HG03442 (cell line): ENCODE results near the gene P2RY8.
"Not testable (repeated sequence)": the region's sequence is repeated elsewhere in the genome, so short reads cannot be mapped to it uniquely, and the experiment has no call there.

Experiments used
- ATAC-seq: cut with Tn5 transposase; IDR thresholded peaks from one replicate; pipeline ENCODE4 v1.9.1; 2021; ENCODE audit warnings: mild to moderate bottlenecking, moderate library complexity; ENCODE audit not compliant: unreplicated experiment

The P2RY8 gene

DNA sequence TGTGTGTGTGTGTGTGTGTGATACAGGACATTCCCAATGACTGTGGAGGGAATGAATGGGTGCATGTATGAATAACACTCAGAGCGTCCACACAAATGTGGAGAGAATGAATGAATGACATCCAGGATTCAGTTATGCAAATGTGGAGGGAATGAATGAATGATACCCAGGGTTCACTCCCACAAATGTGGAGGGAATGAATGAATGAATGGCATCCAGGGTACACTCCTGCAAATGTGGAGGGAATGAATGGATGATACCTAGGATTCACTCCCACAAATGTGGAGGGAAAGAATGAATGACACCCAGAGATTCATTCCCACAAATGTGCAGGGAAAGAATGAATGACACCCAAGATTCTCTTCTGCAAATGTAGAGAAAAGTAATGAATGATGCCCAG, 48.2 kb downstream of the P2RY8 start:
- ATAC-seq = no peak

DNA sequence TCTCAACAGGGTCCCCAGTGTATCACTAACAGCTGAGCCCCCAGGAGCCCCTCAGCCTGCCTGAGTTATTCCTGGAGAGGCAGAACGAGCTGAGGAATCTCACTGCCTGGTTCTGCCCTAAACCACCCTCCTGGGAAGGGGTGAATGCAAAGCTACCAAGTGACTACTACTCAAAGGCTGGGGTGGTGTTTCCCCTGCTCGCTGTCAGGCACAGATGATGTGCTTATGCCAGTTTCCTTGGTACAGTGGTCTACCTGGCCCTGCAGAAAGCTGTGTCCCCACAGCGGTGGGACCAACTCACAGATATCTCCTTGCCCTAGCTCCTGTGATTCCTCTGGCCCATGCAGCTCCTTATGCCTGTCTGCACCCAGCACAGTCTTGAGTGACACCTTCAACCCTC, 48.8 kb downstream of the P2RY8 start:
- no peak for ATAC-seq

DNA sequence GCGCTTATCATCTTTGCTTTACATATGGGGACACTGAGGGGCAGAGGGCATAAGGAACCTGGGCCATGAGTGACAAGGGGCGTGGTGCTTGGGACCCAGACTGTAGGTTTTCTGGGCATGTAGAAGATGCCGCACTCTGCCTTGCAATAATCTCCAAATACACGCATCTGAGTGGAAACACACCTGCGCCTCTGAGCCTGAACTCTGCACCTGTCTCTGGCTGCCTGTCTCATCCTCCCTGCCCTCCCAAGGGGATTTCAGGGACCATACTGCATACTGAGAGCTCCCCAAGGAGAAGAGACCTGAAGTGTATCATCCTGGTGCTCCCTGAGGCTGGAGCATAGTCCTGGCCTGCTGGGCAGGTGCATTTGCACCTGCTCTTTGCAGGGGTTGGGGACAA, 49.6 kb downstream of the P2RY8 start:
- no peak for ATAC-seq

DNA sequence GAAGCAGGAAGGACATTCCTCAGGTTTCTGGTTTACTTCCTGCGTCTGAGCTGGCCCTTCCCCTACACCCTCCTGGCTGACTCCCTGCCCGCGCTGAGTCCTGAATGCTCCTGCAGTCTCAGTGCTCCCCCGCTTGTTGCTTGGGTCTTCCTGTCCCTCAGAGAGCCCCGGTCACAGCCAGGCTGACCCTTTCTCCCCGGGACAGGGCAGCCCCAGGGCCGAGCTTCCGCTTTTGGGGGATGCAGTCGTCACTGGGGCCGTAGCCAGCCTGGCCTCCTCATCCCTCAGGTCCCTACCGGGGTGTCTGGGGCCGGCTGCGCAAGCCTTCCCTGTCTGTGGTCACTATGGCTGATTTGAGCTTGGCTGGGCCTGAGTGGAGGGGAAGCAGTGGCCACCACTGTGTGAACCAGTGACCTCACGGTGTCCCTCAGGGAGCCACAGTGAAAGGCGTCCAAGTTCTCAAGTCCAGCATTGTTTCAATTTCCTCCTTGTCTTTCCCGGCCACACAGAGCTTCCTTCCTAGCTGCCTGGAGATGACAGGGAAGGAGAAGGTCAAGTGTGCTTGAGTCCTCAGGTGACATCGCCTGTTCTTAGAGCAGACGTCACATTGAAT, 50.1 kb downstream of the P2RY8 start:
- no peak for ATAC-seq

DNA sequence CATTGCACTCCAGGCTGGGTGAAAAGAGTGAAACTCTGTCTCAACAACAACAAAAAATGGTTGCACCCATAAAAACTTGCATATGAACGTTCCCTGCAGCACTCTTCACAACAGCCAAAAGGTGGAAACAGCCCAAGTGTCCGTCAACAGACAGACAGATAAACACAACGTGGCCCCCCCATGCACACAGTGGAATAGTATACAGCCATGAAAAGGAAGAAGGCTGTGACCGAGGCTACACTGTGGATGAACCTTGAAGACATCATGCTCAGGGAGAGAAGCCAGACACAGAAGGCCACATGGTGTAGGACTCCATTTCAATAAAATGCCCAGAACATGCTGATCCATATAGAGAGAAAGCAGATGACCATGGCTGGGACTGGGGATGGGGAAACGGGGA, 50.8 kb downstream of the P2RY8 start:
- ATAC-seq = no peak

DNA sequence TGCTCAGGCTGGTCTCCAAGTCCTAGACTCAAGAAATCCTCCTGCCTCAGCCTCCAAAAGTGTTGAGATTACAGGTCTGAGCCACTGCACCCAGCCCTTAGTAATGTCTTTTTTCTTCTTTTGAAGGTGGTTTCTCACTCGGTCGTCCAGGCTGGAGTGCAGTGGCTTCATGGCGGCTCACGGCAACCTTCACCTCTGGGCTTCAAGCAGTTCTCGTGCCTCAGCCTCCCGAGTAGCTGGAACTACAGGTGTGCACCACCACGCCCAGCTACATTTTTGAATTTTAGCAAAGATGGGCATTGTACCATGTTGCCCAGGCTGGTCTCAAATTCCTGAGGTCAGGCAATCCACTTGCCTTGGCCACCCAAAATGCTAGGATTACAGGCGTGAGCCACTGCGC, 52.0 kb downstream of the P2RY8 start:
- no peak for ATAC-seq

DNA sequence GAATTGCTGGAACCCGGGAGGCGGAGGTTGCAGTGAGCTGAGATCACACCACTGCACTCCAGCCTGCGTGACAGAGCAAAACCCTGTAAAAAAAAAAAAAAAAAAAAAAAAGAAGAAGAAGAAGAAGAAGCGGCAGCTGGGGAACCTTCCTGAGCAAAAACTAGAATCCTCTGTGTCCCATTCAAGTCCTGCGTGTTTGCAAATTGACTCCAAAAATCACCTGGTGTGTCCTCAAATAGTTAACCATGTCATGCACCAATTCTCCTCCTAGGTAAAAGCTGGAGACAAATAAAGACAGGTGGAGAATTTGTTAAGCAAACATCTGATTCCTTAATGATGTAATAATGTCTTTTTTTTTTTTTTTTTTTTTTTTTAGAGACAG, 52.4 kb downstream of the P2RY8 start:
- no peak for ATAC-seq

DNA sequence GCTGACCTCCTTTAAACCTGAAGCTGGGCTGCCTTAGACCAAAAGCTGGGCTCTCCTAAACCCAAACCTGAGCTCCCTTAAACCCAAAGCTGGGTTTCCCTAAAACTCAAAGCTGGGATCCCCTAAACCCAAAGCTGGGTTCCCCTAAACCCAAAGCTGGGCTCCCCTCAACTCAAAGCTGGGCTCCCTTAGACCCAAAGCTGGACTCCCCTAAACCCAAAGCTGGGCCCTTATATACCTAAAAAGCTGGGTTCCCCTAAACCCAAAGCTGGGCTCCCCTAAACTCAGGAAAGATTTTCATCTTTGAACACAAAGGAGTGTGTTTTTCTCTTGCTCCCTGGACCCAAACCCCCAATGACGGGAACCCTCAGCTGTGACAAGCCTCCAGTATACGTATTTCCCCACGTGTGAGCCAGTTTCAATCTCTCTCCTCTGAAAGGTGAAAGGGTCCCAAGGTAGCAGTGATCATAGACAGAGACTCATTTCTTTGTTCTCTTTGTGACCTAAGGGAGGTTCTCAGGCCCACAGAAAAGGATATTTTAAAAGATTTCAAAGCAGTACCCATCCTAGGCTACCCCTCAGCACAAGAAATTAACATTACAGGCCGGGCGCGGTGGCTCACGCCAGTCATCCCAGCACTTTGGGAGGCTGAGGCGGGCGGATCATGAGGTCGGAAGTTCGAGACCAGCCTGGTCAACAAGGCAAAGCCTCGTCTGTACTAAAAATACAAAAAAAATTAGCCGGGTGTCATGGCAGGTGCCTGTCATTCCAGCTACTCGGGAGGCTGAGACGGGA, 52.9 kb downstream of the P2RY8 start:
- peak; percentile 40 for ATAC-seq

DNA sequence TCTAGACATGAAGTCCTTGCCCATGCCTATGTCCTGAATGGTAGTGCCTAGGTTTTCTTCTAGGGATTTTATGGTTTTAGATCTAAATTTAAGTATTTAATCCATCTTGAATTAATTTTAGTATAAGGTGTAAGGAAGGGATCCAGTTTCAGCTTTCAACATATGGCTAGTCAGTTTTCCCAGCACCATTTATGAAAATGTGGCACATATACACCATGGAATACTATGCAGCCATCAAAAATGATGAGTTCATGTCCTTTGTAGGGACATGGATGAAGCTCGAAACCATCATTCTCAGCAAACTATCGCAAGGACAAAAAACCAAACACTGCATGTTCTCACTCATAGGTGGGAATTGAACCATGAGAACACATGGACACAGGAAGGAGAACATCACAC, 54.5 kb downstream of the P2RY8 start:
- ATAC-seq = not testable (repeated sequence)

DNA sequence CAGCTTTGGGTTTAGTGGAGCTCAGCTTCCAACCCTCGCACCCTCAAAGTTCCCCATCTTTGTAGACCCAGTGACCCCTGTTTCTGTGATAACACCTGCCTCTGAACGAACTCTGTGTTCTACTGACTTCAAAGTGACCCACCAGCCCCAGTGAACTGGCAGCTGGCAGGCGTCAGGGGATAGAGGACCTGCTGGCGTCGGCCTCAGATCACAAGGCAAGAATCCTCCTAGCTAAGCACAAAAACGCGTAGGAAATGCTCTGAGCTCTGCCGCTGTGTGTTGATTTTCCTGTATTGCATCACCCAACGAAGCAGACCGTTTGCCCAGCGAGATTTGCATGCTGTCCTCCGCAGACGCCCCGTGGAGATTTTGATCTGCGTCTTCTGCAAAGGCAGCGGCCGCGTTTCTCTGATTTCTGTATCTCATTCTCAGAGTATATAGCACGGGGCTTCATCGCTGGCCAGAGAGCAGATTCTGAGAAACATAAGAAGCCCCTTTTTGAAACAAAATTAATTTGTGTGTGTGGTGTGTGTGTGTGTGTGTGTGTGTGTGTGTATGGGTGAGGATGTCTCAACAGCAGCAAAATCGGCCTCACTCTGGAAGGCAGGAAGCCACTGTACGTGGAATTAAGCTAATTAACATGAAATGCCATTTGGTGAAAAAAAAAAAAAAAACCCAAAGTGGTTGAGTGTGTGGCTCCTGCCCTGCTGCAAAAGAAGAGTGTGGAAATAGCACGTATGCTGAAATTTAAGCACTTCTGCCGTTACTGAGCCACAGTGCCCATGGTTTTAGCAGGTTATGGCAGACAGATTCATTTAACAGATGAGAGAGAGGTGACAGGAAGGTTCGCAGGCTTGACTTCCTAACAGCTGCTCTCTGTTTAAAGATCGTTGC, 55.1 kb downstream of the P2RY8 start:
- peak; percentile 43 for ATAC-seq

DNA sequence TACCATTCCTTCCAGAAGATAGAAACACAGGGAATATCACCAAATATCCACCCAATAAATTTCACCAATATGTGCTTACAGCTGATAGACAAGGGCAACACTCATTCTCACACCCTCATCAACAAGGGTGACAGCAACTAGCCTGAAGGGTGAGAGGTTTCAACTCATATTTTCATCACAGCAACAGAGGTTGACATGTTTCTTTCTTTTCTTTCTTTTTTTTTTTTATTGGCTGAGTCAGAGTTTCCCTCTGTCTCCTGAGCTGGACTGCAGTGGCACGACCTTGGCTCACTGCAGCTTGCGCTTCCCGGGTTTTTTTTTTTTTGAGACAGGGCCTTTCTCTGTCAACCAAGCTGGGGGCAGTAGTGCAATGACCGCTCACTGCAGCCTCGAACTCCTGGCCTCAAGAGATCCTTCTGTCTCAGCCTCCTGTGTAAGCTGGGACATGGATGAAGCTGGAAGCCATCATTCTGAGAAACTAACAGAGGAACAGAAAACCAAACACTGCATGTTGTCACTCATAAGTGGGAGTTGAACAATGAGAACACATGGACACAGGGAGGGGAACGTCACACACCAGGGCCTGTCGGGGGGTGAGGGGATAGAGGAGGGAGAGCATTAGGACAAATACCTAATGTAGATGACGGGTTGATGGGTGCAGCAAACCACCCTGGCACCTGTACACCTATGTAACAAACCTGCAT, 56.8 kb downstream of the P2RY8 start:
- ATAC-seq = no peak

DNA sequence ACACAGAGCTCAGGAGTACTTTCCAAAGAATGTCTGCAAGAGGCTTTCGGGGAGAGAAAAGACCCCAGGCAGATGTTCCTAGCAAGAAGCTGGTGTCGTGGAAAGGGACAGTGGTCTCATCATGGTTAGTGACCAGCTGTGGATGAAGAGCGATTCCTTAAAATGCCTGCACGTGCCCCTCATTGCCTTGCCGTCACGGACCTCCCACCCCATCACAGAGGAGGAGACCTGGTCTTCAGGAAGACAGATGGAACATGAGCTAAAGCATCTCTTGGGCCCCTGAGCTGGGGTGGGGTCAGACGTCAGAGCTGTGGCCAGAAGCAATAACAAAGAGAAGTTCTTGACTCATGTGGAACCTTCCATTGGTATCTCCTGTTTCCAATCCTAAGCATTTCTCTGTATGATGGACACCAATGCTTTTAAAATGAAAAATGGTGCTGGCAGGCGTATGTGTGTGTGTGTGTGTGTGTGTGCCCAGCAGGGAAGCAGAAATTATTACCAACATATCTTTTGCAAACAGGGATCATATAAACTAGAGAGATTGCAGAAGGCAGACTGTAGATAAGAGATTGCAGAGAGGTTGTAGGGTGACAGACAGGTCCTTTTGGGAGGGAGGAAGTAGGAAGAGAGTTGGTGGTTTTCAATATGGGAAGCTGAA, 59.1 kb downstream of the P2RY8 start:
- no peak for ATAC-seq

DNA sequence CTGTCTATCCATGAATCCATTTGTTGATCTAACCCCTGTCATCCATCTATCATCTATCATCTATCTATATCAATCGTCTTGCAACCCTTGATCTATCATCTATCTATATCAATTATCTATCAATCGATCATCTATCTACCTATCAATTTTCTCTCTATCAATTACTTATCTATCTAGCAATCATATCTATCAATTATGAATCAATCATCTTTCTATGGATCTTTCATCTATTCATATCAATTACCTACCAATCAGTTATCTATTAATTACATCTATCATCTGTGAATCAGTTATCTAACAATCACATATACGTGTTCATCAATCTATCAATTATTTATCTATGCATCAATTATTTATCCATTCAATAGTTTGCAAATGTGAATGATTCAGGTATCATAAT, 59.8 kb downstream of the P2RY8 start:
- ATAC-seq = no peak

DNA sequence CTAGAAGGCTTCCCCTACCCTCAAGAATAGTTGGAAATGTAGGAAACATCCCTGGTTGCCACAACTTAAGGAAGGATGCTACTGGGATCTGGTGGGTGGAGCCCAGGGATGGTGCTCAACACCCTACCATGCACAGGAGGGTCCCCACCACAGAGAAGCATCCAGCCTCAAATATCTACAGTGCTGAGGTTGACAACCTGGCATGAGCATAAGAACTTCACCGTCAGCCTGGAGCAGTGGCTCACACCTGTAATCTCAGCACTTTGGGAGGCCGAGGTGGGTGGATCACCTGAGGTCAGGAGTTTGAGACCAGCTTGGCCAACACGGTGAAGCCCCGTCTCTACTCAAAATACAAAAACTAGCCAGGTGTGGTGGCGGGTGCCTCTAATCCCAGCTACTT, 60.3 kb downstream of the P2RY8 start:
- ATAC-seq = no peak

DNA sequence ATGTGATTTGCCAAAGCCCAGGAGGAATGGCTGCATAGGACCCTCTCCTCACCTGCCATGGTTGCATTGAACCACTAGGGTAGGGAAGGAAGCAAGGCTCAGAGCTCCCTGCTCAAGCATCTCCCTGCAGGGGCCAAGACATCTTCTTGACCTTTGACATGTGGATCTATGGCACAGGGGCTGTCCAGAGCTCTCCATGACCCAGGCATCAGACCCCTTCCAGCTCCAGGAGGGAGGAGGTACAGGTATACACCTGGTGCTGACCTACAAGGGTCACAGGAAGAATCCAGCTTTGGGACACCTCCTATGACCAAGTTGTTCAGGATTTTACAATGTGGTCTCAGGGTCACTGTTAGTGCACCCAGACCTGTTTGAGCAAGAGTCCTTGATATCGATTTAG, 61.1 kb downstream of the P2RY8 start:
- no peak for ATAC-seq

DNA sequence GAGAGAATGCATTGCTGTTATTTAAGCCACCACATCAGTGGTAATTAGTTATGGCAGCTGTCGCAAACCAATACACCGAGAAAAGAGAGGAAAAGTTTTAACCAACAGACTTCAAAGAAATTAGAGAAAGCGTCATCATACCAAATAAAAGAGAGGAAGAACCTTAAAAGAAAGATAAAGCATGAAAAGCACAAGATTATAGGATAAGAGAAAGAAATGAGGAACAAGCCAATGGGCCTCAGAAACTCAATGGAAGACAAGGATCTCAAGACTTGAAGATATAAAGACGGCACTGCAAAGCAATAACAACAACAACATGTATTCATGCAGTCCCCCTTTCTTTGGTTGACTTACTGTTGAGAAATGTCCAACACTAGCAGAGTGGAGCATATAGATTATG, 61.5 kb downstream of the P2RY8 start:
- ATAC-seq = no peak

DNA sequence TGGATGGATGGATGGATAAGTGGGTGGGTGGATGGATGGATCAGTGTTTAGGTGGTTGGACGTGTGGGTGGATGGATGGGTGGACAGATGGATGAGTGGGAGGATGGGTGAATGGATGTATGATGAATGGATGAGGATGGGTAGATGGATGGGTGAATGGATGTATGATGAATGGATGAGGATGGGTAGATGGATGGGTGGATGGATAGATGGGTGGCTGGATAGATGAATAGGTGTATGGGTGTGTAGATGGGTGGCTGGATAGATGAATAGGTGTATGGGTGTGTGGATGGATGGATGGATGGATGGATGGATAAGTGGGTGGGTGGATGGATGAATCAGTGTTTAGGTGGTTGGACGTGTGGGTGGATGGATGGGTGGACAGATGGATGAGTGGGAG, 62.4 kb downstream of the P2RY8 start:
- not testable (repeated sequence) for ATAC-seq

DNA sequence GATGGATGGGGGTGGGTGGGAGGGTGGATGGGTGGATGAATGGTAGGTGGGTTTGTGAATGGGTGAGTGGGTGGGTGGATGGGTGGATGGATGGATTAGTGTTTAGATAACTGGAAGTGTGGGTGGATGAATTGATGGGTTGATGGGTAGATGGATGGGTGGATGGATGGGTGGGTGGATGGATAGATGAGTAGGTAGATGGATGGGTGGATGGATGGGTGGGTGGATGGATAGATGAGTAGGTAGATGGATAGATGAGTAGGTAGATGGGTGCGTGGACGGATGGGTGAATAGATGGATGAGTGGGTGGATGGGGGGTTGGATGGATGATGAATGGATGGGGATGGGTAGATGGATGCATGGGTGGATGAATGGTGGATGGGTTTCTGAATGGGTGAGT, 64.0 kb downstream of the P2RY8 start:
- no peak for ATAC-seq

DNA sequence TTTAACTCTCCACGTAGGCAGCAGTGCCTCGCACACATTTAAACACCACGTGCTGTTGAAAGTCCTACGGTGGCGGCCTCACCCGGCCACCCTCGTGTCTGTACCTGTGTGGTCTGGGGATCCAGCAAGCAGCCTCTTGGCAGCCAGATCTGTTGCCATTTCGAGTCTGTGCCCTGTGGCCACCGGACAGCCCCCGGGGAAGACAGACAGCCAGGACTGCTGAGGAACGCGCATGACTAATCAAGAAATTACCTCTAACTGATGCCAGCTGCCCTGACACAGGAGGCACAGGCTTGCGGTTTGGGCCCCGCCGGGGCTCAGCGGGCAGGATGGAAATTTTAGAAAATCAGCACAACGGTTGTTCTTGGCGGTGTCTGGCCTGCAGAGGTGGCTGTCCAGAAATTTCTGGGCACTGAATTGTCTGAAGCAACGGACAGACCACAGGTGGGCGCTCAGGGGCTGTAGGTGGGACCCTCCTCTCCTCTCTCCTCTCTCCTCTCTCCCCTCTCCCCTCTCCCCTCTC, 68.7 kb downstream of the P2RY8 start:
- ATAC-seq = peak; percentile 48

DNA sequence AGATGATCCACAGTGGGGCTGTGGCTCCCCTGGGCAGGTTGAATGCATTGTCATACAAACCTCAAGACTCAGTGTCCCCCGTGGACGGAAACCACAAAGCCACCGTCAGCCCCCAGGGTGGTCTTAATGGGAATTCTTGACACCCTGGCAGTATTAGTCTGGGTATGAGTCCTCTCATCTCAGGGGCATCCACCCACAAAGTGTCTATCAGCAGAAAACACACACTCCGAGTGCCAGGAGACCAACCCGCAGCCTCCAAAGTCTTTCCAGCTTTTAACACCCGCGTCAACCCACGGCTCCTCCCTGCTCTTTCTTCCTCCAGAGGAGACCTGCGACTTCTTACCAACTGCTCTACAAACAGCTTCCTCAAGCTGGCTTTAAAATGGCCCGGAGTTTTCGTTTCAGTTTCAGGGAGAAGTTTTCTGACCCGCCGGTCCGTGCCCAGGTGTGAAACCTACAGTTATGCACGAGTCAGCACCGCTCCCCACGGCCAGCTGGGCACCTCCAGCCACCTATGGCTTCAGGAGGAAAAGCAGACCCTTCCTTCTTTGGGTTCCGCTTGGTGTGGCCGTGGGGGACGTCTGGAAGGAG, 69.9 kb downstream of the P2RY8 start:
- ATAC-seq = no peak
